ENCODE measurements around the gene RGS6.

DNA sequence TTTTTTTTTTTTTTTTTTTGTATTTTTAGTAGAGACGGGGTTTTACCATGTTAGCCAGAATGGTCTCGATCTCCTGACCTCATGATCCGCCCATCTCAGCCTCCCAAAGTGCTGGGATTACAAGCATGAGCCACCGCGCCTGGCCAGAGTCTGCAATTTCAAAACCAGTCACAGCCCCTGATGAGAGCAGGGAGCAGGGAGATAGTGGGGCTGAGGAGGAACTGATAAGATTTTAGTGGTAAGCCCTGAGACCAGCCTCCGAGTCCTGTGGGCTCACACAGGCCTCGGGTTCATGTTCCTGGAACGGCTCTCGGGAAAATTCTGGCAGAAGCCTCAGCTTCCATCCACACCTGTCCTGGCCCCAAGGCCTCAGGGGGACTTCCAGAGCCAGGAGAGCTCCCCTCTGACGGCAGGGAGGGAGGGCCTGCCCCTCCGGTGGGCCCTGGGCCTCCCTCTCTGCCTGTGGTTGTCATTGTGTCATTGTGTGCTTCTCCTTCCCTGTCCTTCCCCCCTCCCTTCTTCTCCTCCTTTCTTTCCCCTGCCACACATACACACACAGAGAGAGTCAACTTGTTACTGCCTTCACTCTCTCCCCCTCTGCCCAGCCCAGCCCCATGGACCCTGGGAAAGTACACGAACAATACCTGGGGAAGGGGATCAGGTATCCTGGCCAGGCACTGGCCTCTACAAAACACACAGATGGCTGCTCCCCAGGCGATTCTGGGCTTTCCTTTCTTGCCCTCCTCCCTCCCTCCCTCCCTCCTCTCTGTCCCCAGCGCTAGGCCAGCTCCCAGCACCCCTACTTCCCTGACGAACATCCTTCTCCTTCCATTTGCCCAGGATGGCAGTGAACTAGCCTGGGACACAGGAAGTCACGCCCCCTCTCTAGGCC lies 667.6 kb downstream of the RGS6 start:
- no peak for TF ChIP-seq POLR2A (IDR thresholded peaks at IDR 0.05; ENCODE audit: low read length)
- no peak for TF ChIP-seq GATA1 (IDR thresholded peaks at IDR 0.05; ENCODE audit: low read depth, low read length)
